ENCODE measurements around the gene SYP.

The SYP gene

DNA sequence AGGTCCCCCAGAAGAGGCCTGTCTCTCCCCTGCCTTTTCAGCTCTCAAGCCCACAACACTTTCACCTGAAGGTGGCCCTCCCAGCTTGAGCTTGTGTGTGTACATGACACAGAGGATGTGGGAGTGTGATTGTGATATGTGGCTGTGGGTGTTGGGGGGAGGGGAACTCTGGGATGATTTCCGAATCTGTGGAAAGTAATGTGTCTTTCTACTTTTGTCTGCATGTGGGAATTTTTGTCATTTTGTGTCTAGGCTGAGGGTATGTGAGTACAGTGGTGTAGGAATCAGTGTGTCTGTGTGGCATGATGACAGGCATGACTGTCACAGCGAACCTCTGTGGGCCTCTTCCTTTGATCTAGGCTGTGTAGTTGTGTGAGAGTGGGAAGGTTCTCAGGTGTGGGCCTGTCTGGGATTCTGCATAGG, 6.4 kb downstream of the SYP start:
- Histone ChIP-seq H2AFZ (ENCODE audit: low read depth, low read length) (no peak overlapping the region), H3K9ac (ENCODE audit: low read length) (no peak overlapping the region)

DNA sequence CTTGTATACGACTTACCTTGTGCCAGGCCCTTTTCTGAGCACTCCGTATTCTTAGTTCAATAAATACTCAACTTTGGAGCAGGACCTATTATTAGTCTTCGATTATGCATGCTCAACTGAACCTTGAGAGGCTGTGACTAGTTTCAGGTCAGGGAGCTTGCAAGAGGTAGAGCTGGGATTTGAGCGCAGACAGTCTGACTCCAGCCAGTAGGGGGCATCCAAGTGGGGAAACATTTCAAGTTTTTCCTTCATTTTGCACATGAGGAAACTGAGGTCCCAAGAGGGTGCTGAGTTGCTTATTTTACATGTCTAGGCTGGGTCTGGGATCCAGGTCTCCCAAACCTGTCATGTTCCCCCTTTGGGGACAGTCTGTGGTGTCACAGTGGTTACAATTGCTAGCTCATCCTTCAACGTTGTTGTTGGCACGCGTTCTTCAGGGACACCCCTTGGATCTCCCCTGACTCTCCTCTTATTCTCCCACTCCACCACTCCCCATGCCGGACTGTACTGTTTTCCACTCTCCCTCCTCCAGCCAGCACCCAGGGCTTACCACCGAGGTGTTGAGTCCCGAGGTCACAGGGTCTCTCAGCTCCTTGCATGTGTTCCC, 7.2 kb downstream of the SYP start:
- Histone ChIP-seq H3K4me1 (ENCODE audit: low read length) (peaks cover 11% of the 10 kb centered on the region; the same call in 1 of the 2 replicates), H3K4me3 (ENCODE audit: low read length) (no peak overlapping the region), H3K9ac (ENCODE audit: low read length) (no peak overlapping the region), H3K27ac (ENCODE audit: low read length) (no peak overlapping the region), H3K9me3 (ENCODE audit: insufficient read depth, low read length) (no peaks in the 10 kb centered on the region), H3K36me3 (replicated peaks; ENCODE audit: low read depth, low read length) (no peaks in the 10 kb centered on the region), H3K27me3 (ENCODE audit: low read depth, low read length) (no peaks in the 10 kb centered on the region), H4K20me1 (ENCODE audit: insufficient read depth, low read length) (no peaks in the 10 kb centered on the region), H2AFZ (ENCODE audit: low read depth, low read length) (no peak overlapping the region), H3K4me2 (ENCODE audit: low read length) (no peak overlapping the region), H3K79me2 (ENCODE audit: low read length) (no peaks in the 10 kb centered on the region)
- TF ChIP-seq CTCF (IDR thresholded peaks at IDR 0.05; ENCODE audit: low read depth, low read length) (peak; percentile 67), EZH2phosphoT487 (IDR thresholded peaks at IDR 0.05; ENCODE audit: low read depth) (no peak)

More for the DNA sequence above, 6.4 kb downstream of the SYP start:
- no peaks in the 10 kb centered on the region for H3K36me3 ChIP-seq (replicated peaks; ENCODE audit: low read depth, low read length)
- H3K4me3 ChIP-seq (ENCODE audit: low read length) = no peak overlapping the region
- no peaks in the 10 kb centered on the region for H3K79me2 ChIP-seq (ENCODE audit: low read length)
- TF ChIP-seq CTCF (IDR thresholded peaks at IDR 0.05; ENCODE audit: low read depth, low read length) = no peak
- TF ChIP-seq EZH2phosphoT487 (IDR thresholded peaks at IDR 0.05; ENCODE audit: low read depth) = no peak
- peaks cover 11% of the 10 kb centered on the region; the same call in 1 of the 2 replicates for H3K4me1 ChIP-seq (ENCODE audit: low read length)
- no peaks in the 10 kb centered on the region for H3K9me3 ChIP-seq (ENCODE audit: insufficient read depth, low read length)
- no peaks in the 10 kb centered on the region for H4K20me1 ChIP-seq (ENCODE audit: insufficient read depth, low read length)
- H3K4me2 ChIP-seq (ENCODE audit: low read length) = no peak overlapping the region
- no peak overlapping the region for H3K27ac ChIP-seq (ENCODE audit: low read length)
- H3K27me3 ChIP-seq (ENCODE audit: low read depth, low read length) = no peaks in the 10 kb centered on the region

DNA sequence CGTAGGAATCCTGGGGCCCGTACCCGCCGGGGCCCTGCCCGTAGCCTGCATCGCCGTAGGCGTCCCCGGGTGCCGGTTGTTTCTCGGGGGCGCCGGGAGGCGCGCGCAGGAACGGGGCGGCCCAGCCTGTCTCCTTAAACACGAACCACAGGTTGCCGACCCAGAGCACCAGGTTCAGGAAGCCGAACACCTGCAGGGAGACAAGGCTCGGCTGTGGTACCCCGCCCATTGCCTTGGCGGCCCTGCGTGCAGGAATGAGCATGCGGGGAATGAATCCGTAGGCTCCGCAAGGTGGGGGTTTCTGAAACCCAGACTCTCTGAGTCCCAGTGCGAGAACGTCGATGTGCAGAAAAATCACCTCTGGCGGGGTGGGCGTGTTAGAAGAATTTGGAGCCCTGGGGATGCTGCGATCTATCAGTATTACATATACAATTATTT, 8.4 kb downstream of the SYP start:
- Histone ChIP-seq H3K36me3 (replicated peaks; ENCODE audit: low read depth, low read length) (no peaks in the 10 kb centered on the region), H2AFZ (ENCODE audit: low read depth, low read length) (peak overlapping the region; percentile 41; the same call in 1 of the 2 replicates), H3K79me2 (ENCODE audit: low read length) (no peaks in the 10 kb centered on the region), H3K9ac (ENCODE audit: low read length) (peak overlapping the region; percentile 82), H3K27me3 (ENCODE audit: low read depth, low read length) (no peaks in the 10 kb centered on the region), H3K4me2 (ENCODE audit: low read length) (peak overlapping the region; percentile 69), H3K4me1 (ENCODE audit: low read length) (peaks cover 13% of the 10 kb centered on the region; the same call in 1 of the 2 replicates), H3K4me3 (ENCODE audit: low read length) (peak overlapping the region; percentile 92), H4K20me1 (ENCODE audit: insufficient read depth, low read length) (no peaks in the 10 kb centered on the region), H3K9me3 (ENCODE audit: insufficient read depth, low read length) (no peaks in the 10 kb centered on the region), H3K27ac (ENCODE audit: low read length) (peak overlapping the region; percentile 65)
- TF ChIP-seq CTCF (IDR thresholded peaks at IDR 0.05; ENCODE audit: low read depth, low read length) (no peak), EZH2phosphoT487 (IDR thresholded peaks at IDR 0.05; ENCODE audit: low read depth) (no peak)

DNA sequence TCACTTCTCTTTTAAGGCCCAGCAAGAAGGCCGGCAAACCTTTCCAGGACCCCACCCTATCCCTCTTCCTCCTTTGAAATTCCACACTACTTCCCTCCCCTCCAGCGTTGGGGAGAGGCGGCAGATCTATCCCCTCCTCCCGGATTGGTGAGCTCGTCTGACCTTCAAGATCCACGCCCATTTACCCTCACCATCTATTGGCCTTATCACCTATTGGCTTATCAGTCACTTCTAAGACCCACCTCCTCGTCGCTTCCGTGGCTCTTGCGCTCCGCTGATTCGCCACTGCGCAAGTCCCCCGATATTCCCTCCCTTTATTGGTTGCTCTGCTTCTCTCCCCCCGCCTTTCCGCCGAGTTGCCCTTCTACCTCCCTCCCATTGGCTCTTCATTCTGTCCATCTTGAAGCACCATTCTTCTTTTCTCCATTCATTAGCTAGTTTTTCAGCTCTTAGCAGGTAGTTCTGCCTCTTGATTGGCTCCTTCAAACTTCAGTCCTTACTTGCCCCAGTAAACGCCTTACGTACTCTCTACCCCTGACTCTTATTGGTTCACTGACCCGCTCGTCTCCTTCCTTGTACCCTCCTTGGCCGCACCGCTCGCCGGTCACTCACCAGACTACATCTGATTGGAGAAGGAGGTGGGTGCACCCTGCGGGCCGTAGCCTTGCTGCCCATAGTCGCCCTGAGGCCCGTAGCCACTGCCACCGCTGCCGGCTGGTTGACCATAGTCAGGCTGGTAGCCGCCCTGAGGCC, 9.0 kb downstream of the SYP start:
- peak overlapping the region; percentile 41; the same call in 1 of the 2 replicates for H2AFZ ChIP-seq (ENCODE audit: low read depth, low read length)
- TF ChIP-seq CTCF (IDR thresholded peaks at IDR 0.05; ENCODE audit: low read depth, low read length) (no peak), EZH2phosphoT487 (IDR thresholded peaks at IDR 0.05; ENCODE audit: low read depth) (no peak)
- peak overlapping the region; percentile 69 for H3K4me2 ChIP-seq (ENCODE audit: low read length)

More for the DNA sequence above, 9.0 kb downstream of the SYP start:
- Histone ChIP-seq H4K20me1 (ENCODE audit: insufficient read depth, low read length) (no peaks in the 10 kb centered on the region), H3K27me3 (ENCODE audit: low read depth, low read length) (no peaks in the 10 kb centered on the region), H3K27ac (ENCODE audit: low read length) (peak overlapping the region; percentile 65), H3K36me3 (replicated peaks; ENCODE audit: low read depth, low read length) (no peaks in the 10 kb centered on the region), H3K4me3 (ENCODE audit: low read length) (peak overlapping the region; percentile 92), H3K9ac (ENCODE audit: low read length) (peak overlapping the region; percentile 82), H3K79me2 (ENCODE audit: low read length) (no peaks in the 10 kb centered on the region), H3K9me3 (ENCODE audit: insufficient read depth, low read length) (no peaks in the 10 kb centered on the region), H3K4me1 (ENCODE audit: low read length) (peaks cover 16% of the 10 kb centered on the region; the same call in 1 of the 2 replicates)
